GM12801 (cell line): ENCODE results near the gene GOLGA6L10.

ENCODE experiments used
- TF ChIP-seq, protein P1 (sequence below): IDR thresholded peaks from one replicate; pipeline ENCODE4 v1.5.1; 2011; ENCODE audit warnings: control low read depth; ENCODE audit not compliant: insufficient read length; ENCODE audit errors: extremely low read depth

The GOLGA6L10 gene

DNA sequence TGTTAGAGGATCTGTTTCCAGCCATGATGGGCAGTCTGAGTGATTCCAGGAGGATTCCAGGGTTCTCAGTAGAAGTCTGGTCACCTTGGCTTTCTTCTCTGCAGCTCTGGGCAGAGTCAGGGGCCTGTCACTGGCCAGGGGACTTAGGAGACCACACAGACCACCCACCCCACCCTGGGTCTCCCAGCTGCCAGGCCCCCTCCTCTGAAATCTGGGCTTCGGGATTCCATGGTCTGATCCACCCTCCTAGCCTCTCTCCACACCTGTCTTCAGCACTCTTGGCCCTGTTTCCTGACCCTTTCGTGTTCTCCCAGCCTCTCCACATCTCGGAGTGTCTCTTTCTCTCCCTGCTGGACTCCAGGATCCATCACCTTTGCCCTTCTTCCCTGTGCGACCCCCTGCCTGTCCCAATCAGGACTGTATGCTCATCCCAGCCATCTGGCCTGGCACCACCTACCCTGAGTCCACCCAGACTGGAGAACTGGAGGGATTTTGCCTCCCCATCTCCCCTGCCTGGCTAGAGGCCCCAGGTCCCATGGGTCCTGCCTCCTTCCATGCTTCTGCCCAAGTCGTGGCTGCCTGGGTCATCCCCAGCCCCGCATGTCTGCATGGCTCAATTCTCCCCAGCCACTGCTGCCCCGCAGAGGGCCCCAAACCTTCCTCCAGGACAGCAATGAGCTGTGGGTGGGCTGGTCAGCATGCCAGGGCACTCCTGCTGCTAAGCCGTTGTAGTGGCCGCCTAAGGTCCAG, 34.3 kb downstream of the GOLGA6L10 start:
- TF ChIP-seq, protein P1, sequence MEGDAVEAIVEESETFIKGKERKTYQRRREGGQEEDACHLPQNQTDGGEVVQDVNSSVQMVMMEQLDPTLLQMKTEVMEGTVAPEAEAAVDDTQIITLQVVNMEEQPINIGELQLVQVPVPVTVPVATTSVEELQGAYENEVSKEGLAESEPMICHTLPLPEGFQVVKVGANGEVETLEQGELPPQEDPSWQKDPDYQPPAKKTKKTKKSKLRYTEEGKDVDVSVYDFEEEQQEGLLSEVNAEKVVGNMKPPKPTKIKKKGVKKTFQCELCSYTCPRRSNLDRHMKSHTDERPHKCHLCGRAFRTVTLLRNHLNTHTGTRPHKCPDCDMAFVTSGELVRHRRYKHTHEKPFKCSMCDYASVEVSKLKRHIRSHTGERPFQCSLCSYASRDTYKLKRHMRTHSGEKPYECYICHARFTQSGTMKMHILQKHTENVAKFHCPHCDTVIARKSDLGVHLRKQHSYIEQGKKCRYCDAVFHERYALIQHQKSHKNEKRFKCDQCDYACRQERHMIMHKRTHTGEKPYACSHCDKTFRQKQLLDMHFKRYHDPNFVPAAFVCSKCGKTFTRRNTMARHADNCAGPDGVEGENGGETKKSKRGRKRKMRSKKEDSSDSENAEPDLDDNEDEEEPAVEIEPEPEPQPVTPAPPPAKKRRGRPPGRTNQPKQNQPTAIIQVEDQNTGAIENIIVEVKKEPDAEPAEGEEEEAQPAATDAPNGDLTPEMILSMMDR: no peak

DNA sequence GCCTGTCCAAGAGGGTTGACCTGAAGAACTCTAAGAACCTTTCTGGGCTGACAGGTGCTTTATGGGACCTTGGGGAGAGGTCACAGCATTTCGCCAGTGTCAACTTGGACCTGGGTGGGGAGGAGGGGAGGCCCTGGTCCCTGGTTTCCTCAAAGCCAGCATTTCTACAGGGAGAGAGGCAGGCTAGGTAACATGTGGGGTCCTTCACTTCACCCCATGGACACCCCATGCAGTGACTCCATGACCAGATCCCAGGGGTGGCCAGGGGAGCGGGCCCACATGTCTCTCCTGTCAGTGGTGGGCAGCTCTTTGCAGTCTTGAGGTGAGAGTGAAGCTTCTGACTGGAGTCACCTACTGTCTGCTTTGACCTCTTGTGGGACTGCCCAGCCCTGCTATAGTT, 35.8 kb downstream of the GOLGA6L10 start:
- TF ChIP-seq, protein P1: no peak

DNA sequence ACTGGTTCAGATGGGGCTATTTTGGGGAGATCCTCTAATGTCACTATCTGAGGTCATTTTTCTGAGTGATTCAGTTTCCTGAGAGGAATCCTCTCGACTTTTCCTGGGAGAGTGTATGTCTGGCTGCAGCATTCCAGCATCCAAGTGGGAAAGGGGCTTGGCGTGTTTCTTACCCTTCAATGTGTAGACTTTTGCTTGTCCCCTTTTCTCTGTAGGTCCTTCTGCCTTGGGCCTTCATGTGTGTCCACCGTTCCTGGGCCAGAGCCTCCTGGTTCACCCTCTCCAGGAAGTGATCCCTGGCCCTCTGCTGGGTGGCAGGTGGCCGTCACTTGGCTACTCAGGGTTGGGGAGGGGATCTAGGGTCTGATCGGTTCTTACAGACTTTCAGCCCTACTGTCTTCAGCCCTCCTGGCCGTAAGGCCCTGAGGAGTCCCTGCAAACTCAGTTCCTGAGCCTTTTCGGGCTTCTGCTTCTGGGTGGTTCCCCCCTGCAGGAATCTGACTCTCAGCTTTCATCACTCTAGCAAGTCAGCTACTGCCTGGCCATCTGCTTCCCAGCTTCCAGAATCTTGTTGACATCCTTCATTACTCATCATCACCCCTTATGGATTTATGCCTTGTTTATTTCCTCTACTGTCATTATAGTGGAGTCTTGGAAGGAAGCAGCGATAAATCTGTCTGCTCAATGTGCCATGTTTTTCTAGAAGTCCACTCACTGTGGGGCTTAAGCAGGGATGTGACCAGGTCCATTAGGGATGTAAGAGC, 36.5 kb downstream of the GOLGA6L10 start:
- TF ChIP-seq, protein P1: no peak

DNA sequence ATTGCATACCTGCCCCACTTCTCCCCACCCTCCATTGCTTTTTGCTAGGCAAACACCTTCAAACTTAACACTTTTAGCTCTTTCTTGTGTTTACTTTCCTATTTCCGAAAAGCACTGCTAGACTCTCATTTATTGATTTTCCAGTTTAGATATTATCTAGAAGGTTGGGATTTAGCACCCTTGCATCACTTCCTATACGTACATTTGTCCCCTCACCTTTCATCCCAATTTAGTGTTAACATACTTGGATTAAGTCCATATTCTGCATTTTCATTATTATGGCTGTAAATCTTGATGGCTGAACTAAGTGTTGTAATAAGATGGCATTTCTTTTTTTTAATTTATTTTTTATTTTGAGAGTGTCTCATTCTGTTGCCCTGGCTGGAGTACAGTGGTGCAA, 39.5 kb downstream of the GOLGA6L10 start:
- TF ChIP-seq, protein P1: no peak

DNA sequence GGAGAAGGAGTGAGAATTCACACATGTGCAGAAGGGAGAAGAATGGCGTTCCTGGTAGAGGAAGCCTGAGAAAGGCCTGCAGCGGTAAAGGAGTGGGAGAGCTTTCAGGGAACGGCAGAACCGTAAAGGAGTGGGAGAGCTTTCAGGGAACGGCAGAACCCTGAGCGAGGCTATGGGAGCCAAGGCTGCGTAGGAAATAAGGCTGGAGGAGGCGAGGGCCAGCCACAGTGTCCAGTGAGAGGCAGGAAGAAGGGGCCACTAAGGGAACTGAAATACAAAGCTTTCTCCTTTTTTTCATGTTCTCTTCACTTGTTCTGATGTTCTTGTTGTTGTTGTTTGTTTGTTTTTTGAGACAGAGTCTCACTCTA, 41.6 kb downstream of the GOLGA6L10 start:
- TF ChIP-seq, protein P1: no peak

DNA sequence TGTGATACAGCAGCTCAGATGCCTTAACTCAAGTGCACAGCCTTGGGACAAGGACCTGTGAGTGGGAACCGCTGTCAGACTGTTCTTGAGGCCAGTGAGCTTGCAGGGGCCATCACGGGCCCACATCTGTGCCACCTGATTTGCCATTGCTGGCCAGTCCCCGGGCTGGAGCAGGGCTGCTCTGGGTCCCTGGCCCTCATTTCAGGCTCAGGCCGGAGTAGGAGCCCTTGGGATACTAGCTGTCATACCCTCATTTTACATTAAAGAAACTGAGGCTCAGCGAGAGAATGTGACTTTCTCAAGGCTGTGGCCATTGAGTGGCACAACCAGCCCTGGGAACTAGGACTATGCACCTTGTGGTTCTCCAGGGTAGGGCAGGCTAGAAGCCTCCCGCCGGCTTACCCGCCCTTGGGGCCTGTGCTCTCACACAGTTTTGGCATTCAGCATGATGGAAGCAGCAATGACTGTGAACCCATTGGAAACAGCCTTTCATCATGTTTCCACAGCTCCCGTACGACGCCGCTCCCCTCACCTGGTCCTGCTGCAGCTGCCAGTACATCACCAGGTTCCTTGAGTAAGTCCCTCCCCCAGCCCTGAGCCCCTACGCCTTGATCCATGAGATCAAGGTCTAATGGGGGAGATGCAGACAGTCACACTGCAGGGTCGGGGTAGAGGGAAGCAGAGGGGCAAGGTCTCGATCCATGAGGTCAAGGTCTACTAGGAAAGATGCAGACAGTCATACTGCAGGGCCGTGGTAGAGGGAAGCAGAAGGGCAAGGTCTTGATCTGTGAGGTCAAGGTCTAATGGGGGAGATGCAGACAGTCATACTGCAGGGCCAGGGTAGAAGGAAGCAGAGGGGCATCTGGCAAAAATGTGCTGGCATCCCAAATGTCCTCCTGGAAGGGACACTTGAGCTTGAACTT, 42.2 kb downstream of the GOLGA6L10 start:
- TF ChIP-seq, protein P1: no peak

DNA sequence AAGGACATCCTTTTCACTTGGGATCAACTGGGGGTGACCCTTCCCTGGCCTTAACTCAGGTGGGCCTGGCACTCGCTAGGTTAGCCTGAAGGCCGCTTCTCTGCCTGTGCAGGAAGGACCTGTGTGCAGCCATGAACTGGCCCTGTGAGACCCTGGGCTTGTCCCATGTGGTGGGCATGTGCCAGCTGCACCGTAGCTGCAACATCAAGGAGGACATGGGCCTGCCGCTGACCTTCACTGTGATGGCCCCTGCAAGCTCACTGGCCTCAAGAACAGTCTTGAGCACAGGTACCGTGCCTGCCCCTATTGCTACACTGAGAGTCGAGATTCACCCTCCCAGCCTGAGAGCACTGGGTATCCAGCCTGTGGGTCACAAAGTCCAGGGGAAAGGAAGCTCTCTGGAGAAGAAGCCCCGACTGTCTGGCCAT, 43.6 kb downstream of the GOLGA6L10 start:
- TF ChIP-seq, protein P1: no peak
